Smooth muscle cell (in vitro differentiated cells): ENCODE measurements around the gene SDS. TPM values are rescaled to one million over a fixed set of nuclear protein-coding genes. Genes with fewer than 3 reads are reported as not detected.

Source experiments
- DNase-seq: peaks from one replicate; lab custom pipeline; 2025; ENCODE audit not compliant: unreplicated experiment; lab: John Stamatoyannopoulos, UW
- H2AFZ ChIP-seq: fragments of 200-600 bp; sonication (generic); 2 replicates; pipeline ENCODE4 v1.6.0; 2016; ENCODE audit warnings: antibody characterized with exemption, low read depth, mild to moderate bottlenecking
- H3F3A ChIP-seq: fragments of 200-600 bp; sonication (generic); 2 replicates; pipeline ENCODE4 v1.6.0; 2017; ENCODE audit warnings: antibody characterized with exemption, low read depth
- H3K27ac ChIP-seq: fragments of 200-600 bp; sonication (generic); 2 replicates; pipeline ENCODE4 v1.5.1; 2016; ENCODE audit warnings: low read depth, mild to moderate bottlenecking
- H3K27me3 ChIP-seq: fragments of 200-600 bp; sonication (generic); 2 replicates; pipeline ENCODE4 v1.6.1; 2016; ENCODE audit warnings: low read depth, mild to moderate bottlenecking
- H3K36me3 ChIP-seq: fragments of 200-600 bp; sonication (generic); 2 replicates; pipeline ENCODE4 v1.5.1; 2016; ENCODE audit warnings: low read depth
- H3K4me1 ChIP-seq: fragments of 200-600 bp; sonication (generic); 2 replicates; pipeline ENCODE4 v1.5.1; 2016; ENCODE audit warnings: low read depth
- H3K4me2 ChIP-seq: fragments of 200-600 bp; sonication (generic); 2 replicates; pipeline ENCODE4 v1.6.0; 2016; ENCODE audit warnings: mild to moderate bottlenecking
- H3K4me3 ChIP-seq: fragments of 200-600 bp; sonication (generic); 2 replicates; pipeline ENCODE4 v1.5.1; 2016; ENCODE audit warnings: mild to moderate bottlenecking
- H3K79me2 ChIP-seq: fragments of 200-600 bp; sonication (generic); 2 replicates; pipeline ENCODE4 v1.6.0; 2016; ENCODE audit warnings: low read depth, mild to moderate bottlenecking
- H3K9ac ChIP-seq: fragments of 200-600 bp; sonication (generic); 2 replicates; pipeline ENCODE4 v1.6.0; 2016; ENCODE audit warnings: low read depth
- H3K9me3 ChIP-seq: fragments of 200-600 bp; sonication (generic); replicated peaks from 2 replicates; pipeline ENCODE4 v1.5.1; 2016; ENCODE audit warnings: low read depth
- H4K20me1 ChIP-seq: fragments of 200-600 bp; sonication (generic); 2 replicates; pipeline ENCODE4 v1.6.0; 2016; ENCODE audit warnings: low read depth
- CTCF ChIP-seq: fragments of 200-600 bp; sonication (generic); IDR thresholded peaks from 2 replicates; pipeline ENCODE4 v1.5.1; 2017; ENCODE audit warnings: borderline replicate concordance, mild to moderate bottlenecking, antibody characterized with exemption; ENCODE audit not compliant: insufficient read depth, poor library complexity, severe bottlenecking
- WGBS: methylation state at CpG from one replicate; pipeline ENCODE4 v1.1.7; 2016; ENCODE audit warnings: low lambda C conversion rate; 5-methylcytosine and 5-hydroxymethylcytosine counted together
- polyA plus RNA-seq: library from polyadenylated mRNA; unstranded; fragments of >200 nt; fragmentation: Nextera tagmentation; extraction: Ambion mirVana; gene quantifications from 2 replicates; pipeline ENCODE4 v1.2.1, GENCODE V29; 2016
- total RNA-seq: library from RNA; depleted of rRNA; stranded (reverse); fragments of >200 nt; gene quantifications from 2 replicates; pipeline ENCODE4 v1.2.3, GENCODE V29; 2014

SDS gene
- total and polyA plus RNA-seq, 2 experiments from 2014 or later = not detected

GRCh38 chr12:113422030-113422885 is 18.6 kb upstream of the SDS start, which contains the start of gene SDSL:
TSS of gene SDSL (plus strand) at chr12:113422380. CDS start at chr12:113427983, 5,603 bp downstream.
- Histone ChIP-seq H3K4me3 (peak within 1 kb of the TSS; percentile 43), H3K9ac (no peak within 1 kb of the TSS), H3K4me2 (peak within 1 kb of the TSS; percentile 73), H3K79me2 (no peaks in the 10 kb centered on the region), H2AFZ (peak within 1 kb of the TSS; percentile 20), H3K9me3 (no peaks in the 10 kb centered on the region), H3K4me1 (peaks cover 5% of the 10 kb centered on the region), H3K27me3 (no peaks in the 10 kb centered on the region), H3K27ac (peak within 1 kb of the TSS; percentile 1), H3K36me3 (no peaks in the 10 kb centered on the region), H3F3A (no peaks in the 10 kb centered on the region), H4K20me1 (no peaks in the 10 kb centered on the region)
- 35% methylated on average over 13 of the region's 13 CpGs for WGBS
- TF ChIP-seq CTCF = no peak
- peak; percentile 5 for DNase-seq

- no peaks in the 10 kb centered on the region for H4K20me1 ChIP-seq
- peaks cover 5% of the 10 kb centered on the region for H3K4me1 ChIP-seq
- H3K27ac ChIP-seq = no peak overlapping the region
- H3K36me3 ChIP-seq = no peaks in the 10 kb centered on the region
- H3F3A ChIP-seq = no peaks in the 10 kb centered on the region
- H3K4me3 ChIP-seq = no peak overlapping the region
- 91% methylated on average over 2 of the region's 2 CpGs for WGBS
- no peaks in the 10 kb centered on the region for H3K9me3 ChIP-seq
- H3K79me2 ChIP-seq = no peaks in the 10 kb centered on the region
- DNase-seq = no peak
- H3K4me2 ChIP-seq = no peak overlapping the region
- no peaks in the 10 kb centered on the region for H3K27me3 ChIP-seq
- no peak overlapping the region for H3K9ac ChIP-seq
- no peak for TF ChIP-seq CTCF
- no peak overlapping the region for H2AFZ ChIP-seq
Measured at GRCh38 chr12:113420996-113421595, 17.4 kb upstream of the SDS start.

- Histone ChIP-seq H3K9me3 (no peaks in the 10 kb centered on the region), H3F3A (no peaks in the 10 kb centered on the region), H3K79me2 (no peaks in the 10 kb centered on the region), H4K20me1 (no peaks in the 10 kb centered on the region), H3K4me2 (no peak overlapping the region), H3K9ac (no peak overlapping the region), H3K36me3 (no peaks in the 10 kb centered on the region), H3K4me1 (peaks cover 5% of the 10 kb centered on the region), H3K4me3 (no peak overlapping the region), H3K27me3 (no peaks in the 10 kb centered on the region), H3K27ac (no peak overlapping the region), H2AFZ (no peak overlapping the region)
- TF ChIP-seq CTCF = no peak
- WGBS = 84% methylated on average over 13 of the region's 13 CpGs
- no peak for DNase-seq
Measured at GRCh38 chr12:113418213-113418879, 14.7 kb upstream of the SDS start.
